HEK293 (cell line): Measurements from ENCODE around the gene ATP4A.

Experiments used
- GLIS2 ChIP-seq: fragments of 450-650 bp; formaldehyde crosslinking; IDR thresholded peaks from 2 replicates; pipeline ENCODE4 v1.5.1; 2016; ENCODE audit warnings: missing biosample characterization, missing genetic modification characterization
- OVOL3 ChIP-seq: fragments of 450-650 bp; formaldehyde crosslinking; IDR thresholded peaks from 2 replicates; pipeline ENCODE4 v1.5.1; 2016; ENCODE audit warnings: missing biosample characterization, missing genetic modification characterization
- TCF7L2 ChIP-seq: IDR thresholded peaks from 2 replicates; pipeline ENCODE4 v1.6.1; 2011; ENCODE audit warnings: low read depth, mild to moderate bottlenecking, inconsistent platforms, low read length, moderate library complexity, borderline replicate concordance
- ZBTB17 ChIP-seq: fragments of 450-650 bp; formaldehyde crosslinking; IDR thresholded peaks from 2 replicates; pipeline ENCODE4 v1.5.1; 2016; ENCODE audit warnings: missing biosample characterization, missing genetic modification characterization
- ZBTB8A ChIP-seq: fragments of 450-650 bp; formaldehyde crosslinking; IDR thresholded peaks from 2 replicates; pipeline ENCODE4 v1.5.1; 2016; ENCODE audit warnings: missing biosample characterization, missing genetic modification characterization
- ZIC2 ChIP-seq: fragments of 450-650 bp; formaldehyde crosslinking; IDR thresholded peaks from 2 replicates; pipeline ENCODE4 v1.5.1; 2016; ENCODE audit warnings: missing biosample characterization, missing genetic modification characterization
- ZNF114 ChIP-seq: fragments of 450-650 bp; formaldehyde crosslinking; IDR thresholded peaks from 2 replicates; pipeline ENCODE4 v1.5.0; 2017; ENCODE audit warnings: missing biosample characterization, missing genetic modification characterization
- ZNF157 ChIP-seq: fragments of 450-650 bp; formaldehyde crosslinking; IDR thresholded peaks from 2 replicates; pipeline ENCODE4 v1.5.1; 2016; ENCODE audit warnings: missing biosample characterization, missing genetic modification characterization
- ZNF174 ChIP-seq: fragments of 450-650 bp; formaldehyde crosslinking; IDR thresholded peaks from 2 replicates; pipeline ENCODE4 v1.5.0; 2017; ENCODE audit warnings: missing biosample characterization, mild to moderate bottlenecking, missing genetic modification characterization
- ZNF175 ChIP-seq: fragments of 450-650 bp; formaldehyde crosslinking; IDR thresholded peaks from 2 replicates; pipeline ENCODE4 v1.5.1; 2016; ENCODE audit warnings: missing biosample characterization, missing genetic modification characterization
- ZNF214 ChIP-seq: fragments of 450-650 bp; formaldehyde crosslinking; IDR thresholded peaks from 2 replicates; pipeline ENCODE4 v1.5.1; 2017; ENCODE audit warnings: missing biosample characterization, mild to moderate bottlenecking, missing genetic modification characterization, borderline replicate concordance
- ZNF23 ChIP-seq: fragments of 450-650 bp; formaldehyde crosslinking; IDR thresholded peaks from 2 replicates; pipeline ENCODE4 v1.5.1; 2016; ENCODE audit warnings: missing biosample characterization, missing genetic modification characterization, borderline replicate concordance
- ZNF311 ChIP-seq: fragments of 450-650 bp; formaldehyde crosslinking; IDR thresholded peaks from 2 replicates; pipeline ENCODE4 v1.5.1; 2017; ENCODE audit warnings: missing biosample characterization, missing genetic modification characterization, borderline replicate concordance
- ZNF404 ChIP-seq: fragments of 450-650 bp; formaldehyde crosslinking; IDR thresholded peaks from 2 replicates; pipeline ENCODE4 v1.5.1; 2017; ENCODE audit warnings: missing biosample characterization, missing genetic modification characterization
- ZNF501 ChIP-seq: fragments of 450-650 bp; formaldehyde crosslinking; IDR thresholded peaks from 2 replicates; pipeline ENCODE4 v1.5.1; 2016; ENCODE audit warnings: missing biosample characterization, missing genetic modification characterization
- ZNF555 ChIP-seq: fragments of 450-650 bp; formaldehyde crosslinking; conservative IDR thresholded peaks from 2 replicates; pipeline ENCODE4 v1.5.1; 2017; ENCODE audit warnings: missing biosample characterization, mild to moderate bottlenecking, missing genetic modification characterization, inconsistent platforms
- ZNF560 ChIP-seq: fragments of 450-650 bp; formaldehyde crosslinking; IDR thresholded peaks from 2 replicates; pipeline ENCODE4 v1.5.1; 2017; ENCODE audit warnings: missing biosample characterization, missing genetic modification characterization, borderline replicate concordance
- ZNF621 ChIP-seq: fragments of 450-650 bp; formaldehyde crosslinking; IDR thresholded peaks from 2 replicates; pipeline ENCODE4 v1.5.1; 2017; ENCODE audit warnings: missing biosample characterization, missing genetic modification characterization
- ZNF626 ChIP-seq: fragments of 450-650 bp; sonication (Bioruptor Pico); formaldehyde crosslinking; IDR thresholded peaks from 2 replicates; pipeline ENCODE4 v1.5.1; 2018; ENCODE audit warnings: missing biosample characterization, missing genetic modification characterization, inconsistent platforms
- ZNF664 ChIP-seq: fragments of 450-650 bp; formaldehyde crosslinking; IDR thresholded peaks from 2 replicates; pipeline ENCODE4 v1.5.1; 2016; ENCODE audit warnings: missing biosample characterization, missing genetic modification characterization
- ZNF701 ChIP-seq: fragments of 450-650 bp; formaldehyde crosslinking; IDR thresholded peaks from 2 replicates; pipeline ENCODE4 v1.5.1; 2016; ENCODE audit warnings: missing biosample characterization, missing genetic modification characterization
- ZNF76 ChIP-seq: fragments of 450-650 bp; formaldehyde crosslinking; IDR thresholded peaks from 2 replicates; pipeline ENCODE4; 2016; ENCODE audit warnings: low read depth, missing biosample characterization, missing genetic modification characterization, borderline replicate concordance
- TF ChIP-seq, protein P1 (sequence below): fragments of 450-650 bp; formaldehyde crosslinking; IDR thresholded peaks from 2 replicates; pipeline ENCODE4 v1.5.1; 2016; ENCODE audit warnings: missing biosample characterization, missing genetic modification characterization
- TF ChIP-seq, protein P2 (sequence below): fragments of 450-650 bp; formaldehyde crosslinking; IDR thresholded peaks from 2 replicates; pipeline ENCODE4 v1.5.1; 2016; ENCODE audit warnings: missing biosample characterization, missing genetic modification characterization
- TF ChIP-seq, protein P3 (sequence below): fragments of 450-650 bp; formaldehyde crosslinking; conservative IDR thresholded peaks from 2 replicates; pipeline ENCODE4 v1.5.1; 2016; ENCODE audit warnings: low read depth, missing biosample characterization, missing genetic modification characterization
- TF ChIP-seq, protein P4 (sequence below): fragments of 450-650 bp; formaldehyde crosslinking; IDR thresholded peaks from 2 replicates; pipeline ENCODE4 v1.5.1; 2016; ENCODE audit warnings: missing biosample characterization, missing genetic modification characterization
- TF ChIP-seq, protein P5 (sequence below): fragments of 450-650 bp; formaldehyde crosslinking; IDR thresholded peaks from 2 replicates; pipeline ENCODE4 v1.5.1; 2016; ENCODE audit warnings: missing biosample characterization, missing genetic modification characterization, borderline replicate concordance

Gene ATP4A

DNA sequence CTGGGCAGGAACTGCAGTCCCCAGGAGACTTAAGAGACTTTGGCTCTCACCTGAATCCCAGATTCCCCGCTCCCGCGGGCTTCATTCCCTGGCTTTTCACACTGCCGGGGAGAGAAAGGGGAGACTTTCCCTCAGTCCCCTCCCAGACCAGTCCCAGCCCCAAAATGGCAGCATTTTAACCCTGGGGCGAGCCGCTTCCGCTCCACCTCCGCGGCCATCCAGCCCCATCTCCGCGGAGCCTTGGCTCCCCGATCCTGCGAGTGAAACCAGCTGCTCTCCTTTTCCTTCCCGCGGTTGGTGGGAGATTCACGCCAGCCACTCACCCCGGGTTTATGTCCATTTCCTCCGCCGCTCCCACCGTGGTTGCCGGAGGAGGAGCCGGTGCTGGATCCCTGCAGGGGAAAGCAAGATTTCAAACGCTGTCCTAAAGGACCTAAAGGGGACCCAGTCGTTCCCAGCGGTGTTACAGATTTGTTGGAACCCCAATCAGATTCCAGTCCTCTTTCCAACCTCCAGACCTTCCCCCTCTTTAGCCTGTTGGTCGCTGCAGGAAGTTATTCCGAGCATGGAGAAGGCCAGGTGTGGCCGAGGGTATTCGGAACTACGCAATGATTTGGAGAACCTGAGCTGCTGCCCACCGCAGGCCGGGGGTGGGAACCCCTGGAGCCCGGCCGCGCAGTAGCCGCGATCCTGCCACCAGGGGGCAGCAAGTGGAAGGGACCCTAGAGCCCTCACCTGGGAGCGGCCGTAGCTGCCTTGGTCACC, 53.4 kb downstream of the ATP4A start (continued):
- no peak for TF ChIP-seq ZNF701 (tag by site-specific recombination)
- no peak for TF ChIP-seq ZNF174 (tag by site-specific recombination)
- no peak for TF ChIP-seq ZNF621 (tag by site-specific recombination)
- TF ChIP-seq ZNF311 = no peak
- no peak for TF ChIP-seq ZNF114 (tag by site-specific recombination)
- TF ChIP-seq, protein P1, sequence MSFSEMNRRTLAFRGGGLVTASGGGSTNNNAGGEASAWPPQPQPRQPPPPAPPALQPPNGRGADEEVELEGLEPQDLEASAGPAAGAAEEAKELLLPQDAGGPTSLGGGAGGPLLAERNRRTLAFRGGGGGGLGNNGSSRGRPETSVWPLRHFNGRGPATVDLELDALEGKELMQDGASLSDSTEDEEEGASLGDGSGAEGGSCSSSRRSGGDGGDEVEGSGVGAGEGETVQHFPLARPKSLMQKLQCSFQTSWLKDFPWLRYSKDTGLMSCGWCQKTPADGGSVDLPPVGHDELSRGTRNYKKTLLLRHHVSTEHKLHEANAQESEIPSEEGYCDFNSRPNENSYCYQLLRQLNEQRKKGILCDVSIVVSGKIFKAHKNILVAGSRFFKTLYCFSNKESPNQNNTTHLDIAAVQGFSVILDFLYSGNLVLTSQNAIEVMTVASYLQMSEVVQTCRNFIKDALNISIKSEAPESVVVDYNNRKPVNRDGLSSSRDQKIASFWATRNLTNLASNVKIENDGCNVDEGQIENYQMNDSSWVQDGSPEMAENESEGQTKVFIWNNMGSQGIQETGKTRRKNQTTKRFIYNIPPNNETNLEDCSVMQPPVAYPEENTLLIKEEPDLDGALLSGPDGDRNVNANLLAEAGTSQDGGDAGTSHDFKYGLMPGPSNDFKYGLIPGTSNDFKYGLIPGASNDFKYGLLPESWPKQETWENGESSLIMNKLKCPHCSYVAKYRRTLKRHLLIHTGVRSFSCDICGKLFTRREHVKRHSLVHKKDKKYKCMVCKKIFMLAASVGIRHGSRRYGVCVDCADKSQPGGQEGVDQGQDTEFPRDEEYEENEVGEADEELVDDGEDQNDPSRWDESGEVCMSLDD (tag by site-specific recombination) = peak; percentile 97
- TF ChIP-seq ZNF175 (tag by site-specific recombination) = no peak
- TF ChIP-seq, protein P2, sequence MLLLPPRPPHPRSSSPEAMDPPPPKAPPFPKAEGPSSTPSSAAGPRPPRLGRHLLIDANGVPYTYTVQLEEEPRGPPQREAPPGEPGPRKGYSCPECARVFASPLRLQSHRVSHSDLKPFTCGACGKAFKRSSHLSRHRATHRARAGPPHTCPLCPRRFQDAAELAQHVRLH (tag by site-specific recombination) = peak; percentile 80
- no peak for TF ChIP-seq ZNF664 (tag by site-specific recombination)
- no peak for TF ChIP-seq ZNF214 (tag by site-specific recombination)
- peak; percentile 77 for TF ChIP-seq ZIC2 (tag by site-specific recombination)
- TF ChIP-seq ZNF560 (tag by site-specific recombination) = no peak
- peak; percentile 100 for TF ChIP-seq GLIS2 (tag by site-specific recombination)
- TF ChIP-seq ZNF404 (tag by site-specific recombination) = no peak
- TF ChIP-seq ZNF626 = no peak
- TF ChIP-seq OVOL3 (tag by site-specific recombination) = peak; percentile 75; the same call in 1 of the 2 replicates
- TF ChIP-seq, protein P3, sequence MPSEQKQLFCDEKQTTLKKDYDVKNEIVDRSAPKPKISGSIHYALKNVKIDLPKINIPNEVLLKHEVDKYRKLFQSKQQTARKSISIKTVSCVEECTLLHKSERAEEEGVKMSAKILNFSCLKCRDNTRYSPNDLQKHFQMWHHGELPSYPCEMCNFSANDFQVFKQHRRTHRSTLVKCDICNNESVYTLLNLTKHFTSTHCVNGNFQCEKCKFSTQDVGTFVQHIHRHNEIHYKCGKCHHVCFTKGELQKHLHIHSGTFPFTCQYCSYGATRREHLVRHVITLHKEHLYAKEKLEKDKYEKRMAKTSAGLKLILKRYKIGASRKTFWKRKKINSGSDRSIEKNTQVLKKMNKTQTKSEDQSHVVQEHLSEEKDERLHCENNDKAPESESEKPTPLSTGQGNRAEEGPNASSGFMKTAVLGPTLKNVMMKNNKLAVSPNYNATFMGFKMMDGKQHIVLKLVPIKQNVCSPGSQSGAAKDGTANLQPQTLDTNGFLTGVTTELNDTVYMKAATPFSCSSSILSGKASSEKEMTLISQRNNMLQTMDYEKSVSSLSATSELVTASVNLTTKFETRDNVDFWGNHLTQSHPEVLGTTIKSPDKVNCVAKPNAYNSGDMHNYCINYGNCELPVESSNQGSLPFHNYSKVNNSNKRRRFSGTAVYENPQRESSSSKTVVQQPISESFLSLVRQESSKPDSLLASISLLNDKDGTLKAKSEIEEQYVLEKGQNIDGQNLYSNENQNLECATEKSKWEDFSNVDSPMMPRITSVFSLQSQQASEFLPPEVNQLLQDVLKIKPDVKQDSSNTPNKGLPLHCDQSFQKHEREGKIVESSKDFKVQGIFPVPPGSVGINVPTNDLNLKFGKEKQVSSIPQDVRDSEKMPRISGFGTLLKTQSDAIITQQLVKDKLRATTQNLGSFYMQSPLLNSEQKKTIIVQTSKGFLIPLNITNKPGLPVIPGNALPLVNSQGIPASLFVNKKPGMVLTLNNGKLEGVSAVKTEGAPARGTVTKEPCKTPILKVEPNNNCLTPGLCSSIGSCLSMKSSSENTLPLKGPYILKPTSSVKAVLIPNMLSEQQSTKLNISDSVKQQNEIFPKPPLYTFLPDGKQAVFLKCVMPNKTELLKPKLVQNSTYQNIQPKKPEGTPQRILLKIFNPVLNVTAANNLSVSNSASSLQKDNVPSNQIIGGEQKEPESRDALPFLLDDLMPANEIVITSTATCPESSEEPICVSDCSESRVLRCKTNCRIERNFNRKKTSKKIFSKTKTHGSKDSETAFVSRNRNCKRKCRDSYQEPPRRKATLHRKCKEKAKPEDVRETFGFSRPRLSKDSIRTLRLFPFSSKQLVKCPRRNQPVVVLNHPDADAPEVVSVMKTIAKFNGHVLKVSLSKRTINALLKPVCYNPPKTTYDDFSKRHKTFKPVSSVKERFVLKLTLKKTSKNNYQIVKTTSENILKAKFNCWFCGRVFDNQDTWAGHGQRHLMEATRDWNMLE = peak; percentile 25; the same call in 1 of the 2 replicates
- TF ChIP-seq, protein P4, sequence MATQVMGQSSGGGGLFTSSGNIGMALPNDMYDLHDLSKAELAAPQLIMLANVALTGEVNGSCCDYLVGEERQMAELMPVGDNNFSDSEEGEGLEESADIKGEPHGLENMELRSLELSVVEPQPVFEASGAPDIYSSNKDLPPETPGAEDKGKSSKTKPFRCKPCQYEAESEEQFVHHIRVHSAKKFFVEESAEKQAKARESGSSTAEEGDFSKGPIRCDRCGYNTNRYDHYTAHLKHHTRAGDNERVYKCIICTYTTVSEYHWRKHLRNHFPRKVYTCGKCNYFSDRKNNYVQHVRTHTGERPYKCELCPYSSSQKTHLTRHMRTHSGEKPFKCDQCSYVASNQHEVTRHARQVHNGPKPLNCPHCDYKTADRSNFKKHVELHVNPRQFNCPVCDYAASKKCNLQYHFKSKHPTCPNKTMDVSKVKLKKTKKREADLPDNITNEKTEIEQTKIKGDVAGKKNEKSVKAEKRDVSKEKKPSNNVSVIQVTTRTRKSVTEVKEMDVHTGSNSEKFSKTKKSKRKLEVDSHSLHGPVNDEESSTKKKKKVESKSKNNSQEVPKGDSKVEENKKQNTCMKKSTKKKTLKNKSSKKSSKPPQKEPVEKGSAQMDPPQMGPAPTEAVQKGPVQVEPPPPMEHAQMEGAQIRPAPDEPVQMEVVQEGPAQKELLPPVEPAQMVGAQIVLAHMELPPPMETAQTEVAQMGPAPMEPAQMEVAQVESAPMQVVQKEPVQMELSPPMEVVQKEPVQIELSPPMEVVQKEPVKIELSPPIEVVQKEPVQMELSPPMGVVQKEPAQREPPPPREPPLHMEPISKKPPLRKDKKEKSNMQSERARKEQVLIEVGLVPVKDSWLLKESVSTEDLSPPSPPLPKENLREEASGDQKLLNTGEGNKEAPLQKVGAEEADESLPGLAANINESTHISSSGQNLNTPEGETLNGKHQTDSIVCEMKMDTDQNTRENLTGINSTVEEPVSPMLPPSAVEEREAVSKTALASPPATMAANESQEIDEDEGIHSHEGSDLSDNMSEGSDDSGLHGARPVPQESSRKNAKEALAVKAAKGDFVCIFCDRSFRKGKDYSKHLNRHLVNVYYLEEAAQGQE (tag by site-specific recombination) = peak; percentile 77
- TF ChIP-seq ZNF501 (tag by site-specific recombination) = peak; percentile 98
- TF ChIP-seq ZNF76 = peak; percentile 59
- no peak; the same call in 1 of the 2 replicates for TF ChIP-seq ZNF157 (tag by site-specific recombination)
- TF ChIP-seq, protein P5, sequence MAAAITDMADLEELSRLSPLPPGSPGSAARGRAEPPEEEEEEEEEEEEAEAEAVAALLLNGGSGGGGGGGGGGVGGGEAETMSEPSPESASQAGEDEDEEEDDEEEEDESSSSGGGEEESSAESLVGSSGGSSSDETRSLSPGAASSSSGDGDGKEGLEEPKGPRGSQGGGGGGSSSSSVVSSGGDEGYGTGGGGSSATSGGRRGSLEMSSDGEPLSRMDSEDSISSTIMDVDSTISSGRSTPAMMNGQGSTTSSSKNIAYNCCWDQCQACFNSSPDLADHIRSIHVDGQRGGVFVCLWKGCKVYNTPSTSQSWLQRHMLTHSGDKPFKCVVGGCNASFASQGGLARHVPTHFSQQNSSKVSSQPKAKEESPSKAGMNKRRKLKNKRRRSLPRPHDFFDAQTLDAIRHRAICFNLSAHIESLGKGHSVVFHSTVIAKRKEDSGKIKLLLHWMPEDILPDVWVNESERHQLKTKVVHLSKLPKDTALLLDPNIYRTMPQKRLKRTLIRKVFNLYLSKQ (tag by site-specific recombination) = no peak
- TF ChIP-seq ZBTB17 (tag by site-specific recombination) = peak; percentile 96
- no peak for TF ChIP-seq ZNF23 (tag by site-specific recombination)
- TF ChIP-seq ZBTB8A = peak; percentile 64
- no peak for TF ChIP-seq TCF7L2
- TF ChIP-seq ZNF555 (tag by site-specific recombination) = no peak
